Measurements from ENCODE around the gene SSBP4.

SSBP4 gene

DNA sequence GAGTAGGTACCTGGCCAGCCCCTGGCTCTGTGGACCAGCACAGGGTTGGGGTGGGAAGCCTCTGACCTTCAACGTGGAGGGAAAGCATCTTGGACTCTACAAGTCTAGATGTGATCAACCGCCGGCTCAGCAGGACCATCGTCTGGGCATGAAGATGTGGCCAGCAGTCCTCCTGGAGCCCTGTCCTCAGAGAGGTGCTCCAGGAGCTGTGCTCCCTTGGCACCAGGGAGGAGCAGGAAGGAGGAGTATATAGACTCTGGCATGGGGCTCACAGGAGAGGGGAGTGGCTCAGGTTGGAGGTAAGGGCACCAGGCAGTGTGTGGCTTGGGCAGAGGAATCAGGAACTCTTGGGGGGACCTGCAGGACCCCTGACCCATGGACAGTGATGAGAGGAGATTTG, 37.1 kb downstream of the SSBP4 start:
- TF ChIP-seq, protein P1, sequence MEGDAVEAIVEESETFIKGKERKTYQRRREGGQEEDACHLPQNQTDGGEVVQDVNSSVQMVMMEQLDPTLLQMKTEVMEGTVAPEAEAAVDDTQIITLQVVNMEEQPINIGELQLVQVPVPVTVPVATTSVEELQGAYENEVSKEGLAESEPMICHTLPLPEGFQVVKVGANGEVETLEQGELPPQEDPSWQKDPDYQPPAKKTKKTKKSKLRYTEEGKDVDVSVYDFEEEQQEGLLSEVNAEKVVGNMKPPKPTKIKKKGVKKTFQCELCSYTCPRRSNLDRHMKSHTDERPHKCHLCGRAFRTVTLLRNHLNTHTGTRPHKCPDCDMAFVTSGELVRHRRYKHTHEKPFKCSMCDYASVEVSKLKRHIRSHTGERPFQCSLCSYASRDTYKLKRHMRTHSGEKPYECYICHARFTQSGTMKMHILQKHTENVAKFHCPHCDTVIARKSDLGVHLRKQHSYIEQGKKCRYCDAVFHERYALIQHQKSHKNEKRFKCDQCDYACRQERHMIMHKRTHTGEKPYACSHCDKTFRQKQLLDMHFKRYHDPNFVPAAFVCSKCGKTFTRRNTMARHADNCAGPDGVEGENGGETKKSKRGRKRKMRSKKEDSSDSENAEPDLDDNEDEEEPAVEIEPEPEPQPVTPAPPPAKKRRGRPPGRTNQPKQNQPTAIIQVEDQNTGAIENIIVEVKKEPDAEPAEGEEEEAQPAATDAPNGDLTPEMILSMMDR (IDR thresholded peaks at IDR 0.05; ENCODE audit: insufficient read depth, low read length, missing control alignments), result no peak
- DNase-seq (ENCODE audit: low read depth, low spot score), result no peak
- ChIA-PET CTCF (interaction anchor here (0.9 to 7.0 kb wide), 3 partner anchors 7 to 391 kb away, joined by 3 to 131 read pairs (median 4); no protein-coding TSS in a partner anchor), POLR2A (interaction anchor here (0.8 kb wide), 1 partner anchor 65 kb away, joined by 3 read pairs; no protein-coding TSS in a partner anchor)
- H3K4me3 ChIP-seq (ENCODE audit: low read depth, low read length), result no peak overlapping the region

DNA sequence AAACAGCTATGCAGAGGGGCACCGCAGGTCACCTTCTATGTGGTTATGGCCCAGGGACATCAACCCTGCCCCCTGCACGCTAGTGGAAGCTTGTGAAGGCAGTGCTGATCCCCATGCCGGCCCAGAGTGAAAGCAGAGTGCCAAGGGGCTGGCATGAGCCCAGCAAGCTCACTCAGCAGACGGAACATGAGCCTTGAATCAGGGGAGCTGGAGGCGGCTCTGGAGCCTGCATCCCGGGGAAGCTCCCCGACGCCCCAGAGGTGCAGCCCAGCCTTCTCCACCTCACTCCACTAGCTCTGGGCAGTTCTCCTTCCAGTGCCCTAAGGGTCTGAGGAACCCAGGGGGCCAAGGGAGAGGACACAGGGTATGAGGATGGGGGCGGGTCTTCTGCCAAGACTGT, 37.8 kb downstream of the SSBP4 start:
- ChIA-PET CTCF (interaction anchor here (0.9 to 7.0 kb wide), 4 partner anchors 8 to 390 kb away, joined by 3 to 131 read pairs (median 4); no protein-coding TSS in a partner anchor), POLR2A (interaction anchor here (0.8 kb wide), 1 partner anchor 64 kb away, joined by 3 read pairs; no protein-coding TSS in a partner anchor)
- TF ChIP-seq, protein P1 (IDR thresholded peaks at IDR 0.05; ENCODE audit: insufficient read depth, low read length, missing control alignments), result no peak
- DNase-seq (ENCODE audit: low read depth, low spot score), result no peak
- H3K4me3 ChIP-seq (ENCODE audit: low read depth, low read length), result no peak overlapping the region

DNA sequence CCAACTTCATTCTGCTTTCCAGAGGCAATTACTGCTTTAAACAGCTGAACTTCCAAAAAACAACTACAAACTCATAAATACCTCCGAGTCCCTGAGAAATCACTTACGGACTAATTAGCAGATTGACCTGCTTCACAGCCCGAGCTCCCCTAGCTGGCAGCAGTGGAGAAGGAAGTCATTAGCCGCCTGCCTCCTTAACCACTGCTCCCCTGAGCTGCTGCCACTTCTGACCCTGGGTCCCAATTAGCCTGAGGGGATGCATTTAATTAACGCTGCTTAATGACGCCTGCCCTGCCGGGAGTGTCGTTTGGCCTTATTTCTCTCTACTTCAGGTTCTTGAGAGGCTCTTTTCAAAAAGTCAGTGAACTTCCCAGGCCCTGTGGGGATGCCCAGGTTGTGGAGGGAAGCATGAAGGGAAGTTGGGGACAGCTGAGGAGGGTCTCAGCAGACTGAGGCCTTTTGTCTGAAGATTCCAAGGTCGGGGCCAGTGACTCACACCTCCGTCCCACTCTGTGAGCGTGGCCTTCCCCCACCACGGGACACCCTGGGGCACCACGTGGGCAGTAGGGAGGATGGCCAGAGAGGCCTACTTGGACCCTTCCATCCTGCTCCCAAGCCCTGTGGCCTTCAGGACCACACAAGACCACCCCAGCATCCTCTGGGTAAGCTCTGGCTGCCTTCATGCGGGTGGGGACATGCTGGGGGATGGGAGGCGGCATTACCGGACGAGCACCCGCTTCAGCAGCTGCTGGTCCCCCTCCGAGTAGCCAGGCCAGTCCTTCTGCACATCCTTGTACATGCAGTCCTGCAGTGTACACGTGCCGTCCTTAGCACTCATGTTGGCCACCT, 38.5 kb downstream of the SSBP4 start:
- CTCF ChIA-PET, result interaction anchor here (0.6 to 7.0 kb wide), 7 partner anchors 8 to 390 kb away, joined by 3 to 131 read pairs (median 3); no protein-coding TSS in a partner anchor
- H3K4me3 ChIP-seq (ENCODE audit: low read depth, low read length), result no peak overlapping the region
- POLR2A ChIA-PET, result no interaction called here
- TF ChIP-seq, protein P1 (IDR thresholded peaks at IDR 0.05; ENCODE audit: insufficient read depth, low read length, missing control alignments), result no peak
- DNase-seq (ENCODE audit: low read depth, low spot score), result no peak

DNA sequence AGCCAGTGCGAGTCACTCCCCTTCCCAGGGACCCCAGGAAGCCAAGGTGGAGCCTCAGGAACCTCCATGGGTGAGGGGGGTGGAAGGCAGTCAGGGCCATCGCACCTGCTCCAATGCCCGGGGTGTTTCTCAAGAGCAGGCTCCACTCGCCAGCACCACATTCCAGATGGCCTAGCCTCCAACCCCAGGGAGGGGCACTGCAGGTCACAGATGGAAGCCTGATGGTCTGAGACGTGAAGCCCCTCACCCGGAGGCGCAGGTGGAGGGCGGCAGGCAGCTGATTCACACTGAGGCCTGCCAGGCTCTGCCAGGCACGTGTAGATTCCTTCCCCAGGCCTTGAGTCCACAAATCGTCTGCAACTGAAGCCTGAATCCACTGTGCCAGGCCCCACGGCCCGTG, 41.7 kb downstream of the SSBP4 start:
- CTCF ChIA-PET, result interaction anchor here (1.0 to 7.3 kb wide), 19 partner anchors 12 to 387 kb away, joined by 3 to 131 read pairs (median 7); partner anchors contain the start of genes ELL, FKBP8 and REX1BD
- H3K4me3 ChIP-seq (ENCODE audit: low read depth, low read length), result no peak overlapping the region
- DNase-seq (ENCODE audit: low read depth, low spot score), result no peak
- POLR2A ChIA-PET, result no interaction called here
- TF ChIP-seq, protein P1 (IDR thresholded peaks at IDR 0.05; ENCODE audit: insufficient read depth, low read length, missing control alignments), result no peak

DNA sequence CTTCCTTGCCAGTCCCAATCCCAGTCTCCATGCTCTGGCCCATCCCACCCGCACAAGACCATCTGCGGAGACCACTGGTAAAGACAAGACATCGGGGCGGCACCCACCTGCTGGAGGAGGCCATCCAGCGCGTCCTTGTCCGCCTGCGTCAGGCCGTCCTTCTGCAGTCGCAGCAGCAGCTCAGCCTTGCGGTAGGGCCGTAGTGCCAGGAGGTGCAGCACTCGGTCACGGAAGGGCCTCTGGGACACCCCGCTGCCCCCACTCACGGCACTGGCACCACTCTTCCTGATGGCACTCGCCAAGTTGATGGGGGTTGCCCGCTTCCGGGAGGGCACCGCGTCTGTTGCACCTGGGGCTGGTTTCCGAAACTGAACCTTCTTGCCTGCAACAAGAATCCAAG, 42.3 kb downstream of the SSBP4 start:
- ChIA-PET POLR2A (interaction anchor here (1.0 kb wide), 1 partner anchor 15 kb away, joined by 3 read pairs; no protein-coding TSS in a partner anchor), CTCF (interaction anchor here (0.8 to 7.3 kb wide), 25 partner anchors 12 to 386 kb away, joined by 3 to 131 read pairs (median 6); partner anchors contain the start of genes ELL, FKBP8 and REX1BD)
- TF ChIP-seq, protein P1 (IDR thresholded peaks at IDR 0.05; ENCODE audit: insufficient read depth, low read length, missing control alignments), result no peak
- no peak overlapping the region for H3K4me3 ChIP-seq (ENCODE audit: low read depth, low read length)
- DNase-seq (ENCODE audit: low read depth, low spot score), result no peak

DNA sequence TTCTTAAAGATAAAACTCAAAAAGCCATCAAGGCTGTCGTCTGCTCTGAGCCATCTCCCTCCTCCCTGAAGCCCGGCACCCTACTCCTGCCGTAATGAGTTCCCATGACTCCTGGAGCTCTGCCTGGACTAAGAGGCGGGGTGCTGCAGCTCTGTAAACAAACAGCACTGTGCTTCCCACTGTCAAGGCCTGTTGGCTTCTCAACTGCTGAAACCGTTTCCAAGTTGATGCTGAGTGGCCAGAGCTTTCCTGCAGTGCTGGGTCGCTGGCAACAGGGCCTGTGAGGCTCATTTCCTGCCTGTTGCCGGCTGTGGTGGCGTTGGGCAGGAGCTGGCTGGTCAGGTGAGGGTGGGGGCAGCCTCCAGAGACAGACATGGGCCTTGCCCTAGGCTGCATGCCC, 45.4 kb downstream of the SSBP4 start:
- DNase-seq (ENCODE audit: low read depth, low spot score), result peak; percentile 65
- CTCF ChIA-PET, result interaction anchor here (0.8 to 7.3 kb wide), 15 partner anchors 9 to 382 kb away, joined by 3 to 42 read pairs (median 4); partner anchors contain the start of genes ELL, REX1BD and SSBP4
- POLR2A ChIA-PET, result no interaction called here
- H3K4me3 ChIP-seq (ENCODE audit: low read depth, low read length), result no peak overlapping the region
- TF ChIP-seq, protein P1 (IDR thresholded peaks at IDR 0.05; ENCODE audit: insufficient read depth, low read length, missing control alignments), result no peak

Data from AG04449 (cell line).